DOHH2 (cell line): ENCODE results near the gene IKBIP.

Experiments
- H3F3A ChIP-seq: fragments of 200-600 bp; sonication (generic), shearing (Covaris generic); 2 replicates; pipeline ENCODE4 v1.6.0; 2016; ENCODE audit warnings: antibody characterized with exemption, mild to moderate bottlenecking; ENCODE audit not compliant: control insufficient read depth, insufficient read depth
- H3K27ac ChIP-seq: fragments of 200-600 bp; sonication (generic); 2 replicates; pipeline ENCODE4 v1.5.1; 2014; ENCODE audit warnings: low read depth, mild to moderate bottlenecking, low read length, moderate library complexity
- H3K27me3 ChIP-seq: fragments of 200-600 bp; sonication (generic); 2 replicates; pipeline ENCODE4 v1.6.1; 2014; ENCODE audit warnings: mild to moderate bottlenecking, low read length, mixed read lengths; ENCODE audit not compliant: control insufficient read depth
- H3K36me3 ChIP-seq: fragments of 200-600 bp; sonication (generic); 2 replicates; pipeline ENCODE4 v1.6.1; 2014; ENCODE audit warnings: mild to moderate bottlenecking, low read length, moderate library complexity, mixed read lengths; ENCODE audit not compliant: control insufficient read depth
- H3K4me1 ChIP-seq: fragments of 200-600 bp; sonication (generic); 2 replicates; pipeline ENCODE4 v1.6.1; 2014; ENCODE audit warnings: mild to moderate bottlenecking, low read length, mixed read lengths; ENCODE audit not compliant: control insufficient read depth
- H3K4me2 ChIP-seq: fragments of 200-600 bp; sonication (generic); 2 replicates; pipeline ENCODE4 v1.6.0; 2014; ENCODE audit warnings: mild to moderate bottlenecking, low read length, moderate library complexity
- H3K4me3 ChIP-seq: fragments of 200-600 bp; sonication (generic); 2 replicates; pipeline ENCODE4 v1.5.1; 2014; ENCODE audit warnings: mild to moderate bottlenecking, low read length, mixed read lengths
- H3K79me2 ChIP-seq: fragments of 200-600 bp; sonication (generic); 2 replicates; pipeline ENCODE4 v1.6.1; 2014; ENCODE audit warnings: mild to moderate bottlenecking, low read length, mixed read lengths; ENCODE audit not compliant: control insufficient read depth
- H3K9me2 ChIP-seq: fragments of 200-600 bp; sonication (generic); replicated peaks from 2 replicates; pipeline ENCODE4 v1.6.1; 2014; ENCODE audit warnings: mild to moderate bottlenecking, low read length, mixed read lengths; ENCODE audit not compliant: control insufficient read depth
- H3K9me3 ChIP-seq: fragments of 200-600 bp; sonication (generic); 2 replicates; pipeline ENCODE4 v1.6.1; 2014; ENCODE audit warnings: antibody characterized with exemption, low read length, mixed read lengths; ENCODE audit not compliant: control insufficient read depth, insufficient read depth
- H4K20me1 ChIP-seq: fragments of 200-600 bp; sonication (generic); 2 replicates; pipeline ENCODE4 v1.6.0; 2014; ENCODE audit warnings: low read depth, mild to moderate bottlenecking, antibody characterized with exemption, low read length, moderate library complexity; ENCODE audit not compliant: control insufficient read depth, insufficient read depth
- CTCF ChIP-seq: fragments of 200-600 bp; sonication (generic); IDR thresholded peaks from one replicate; pipeline ENCODE4 v1.5.1; 2014; ENCODE audit warnings: antibody characterized with exemption, mild to moderate bottlenecking, low read depth, low read length; ENCODE audit not compliant: poor library complexity, severe bottlenecking
- EZH2phosphoT487 ChIP-seq: fragments of 200-600 bp; sonication (generic); IDR thresholded peaks from 2 replicates; pipeline ENCODE4 v1.6.1; 2017; ENCODE audit warnings: borderline replicate concordance, mild to moderate bottlenecking, antibody characterized with exemption, low read length, moderate library complexity, mixed read lengths

The IKBIP gene

GRCh38 chr12:98587084-98587483 is 57.5 kb downstream of the IKBIP start:
- Histone ChIP-seq H3F3A (no peaks in the 10 kb centered on the region), H3K4me1 (peaks cover 5% of the 10 kb centered on the region; the same call in 1 of the 2 replicates), H3K27ac (no peak overlapping the region), H3K9me2 (no peaks in the 10 kb centered on the region), H3K4me3 (no peak overlapping the region), H3K79me2 (no peaks in the 10 kb centered on the region), H3K9me3 (no peaks in the 10 kb centered on the region), H4K20me1 (no peaks in the 10 kb centered on the region), H3K4me2 (no peak overlapping the region), H3K36me3 (no peaks in the 10 kb centered on the region), H3K27me3 (no peaks in the 10 kb centered on the region; the same call in 1 of the 2 replicates)
- TF ChIP-seq EZH2phosphoT487 (no peak), CTCF (no peak)

- Histone ChIP-seq H3F3A (no peaks in the 10 kb centered on the region), H3K9me3 (no peaks in the 10 kb centered on the region), H4K20me1 (no peaks in the 10 kb centered on the region), H3K4me1 (peaks cover 2% of the 10 kb centered on the region; the same call in 1 of the 2 replicates), H3K4me3 (no peak overlapping the region), H3K9me2 (no peaks in the 10 kb centered on the region), H3K27ac (no peak overlapping the region), H3K27me3 (peaks cover 5% of the 10 kb centered on the region), H3K4me2 (no peak overlapping the region), H3K36me3 (no peaks in the 10 kb centered on the region), H3K79me2 (no peaks in the 10 kb centered on the region)
- TF ChIP-seq CTCF (no peak), EZH2phosphoT487 (no peak)
Measured at GRCh38 chr12:98582093-98582492, 62.5 kb downstream of the IKBIP start.

GRCh38 chr12:98581101-98581500 is 63.5 kb downstream of the IKBIP start:
- no peak for TF ChIP-seq CTCF
- no peak overlapping the region for H3K4me3 ChIP-seq
- no peaks in the 10 kb centered on the region for H4K20me1 ChIP-seq
- H3K9me2 ChIP-seq, result no peaks in the 10 kb centered on the region
- no peaks in the 10 kb centered on the region for H3K4me1 ChIP-seq
- no peaks in the 10 kb centered on the region for H3F3A ChIP-seq
- H3K9me3 ChIP-seq, result no peaks in the 10 kb centered on the region
- H3K79me2 ChIP-seq, result no peaks in the 10 kb centered on the region
- H3K27me3 ChIP-seq, result peaks cover 5% of the 10 kb centered on the region
- no peak overlapping the region for H3K27ac ChIP-seq
- no peak overlapping the region for H3K4me2 ChIP-seq
- H3K36me3 ChIP-seq, result no peaks in the 10 kb centered on the region

- no peak overlapping the region for H3K4me2 ChIP-seq
- no peak overlapping the region for H3K4me3 ChIP-seq
- no peaks in the 10 kb centered on the region for H4K20me1 ChIP-seq
- H3K27ac ChIP-seq, result no peak overlapping the region
- TF ChIP-seq CTCF, result no peak
- TF ChIP-seq EZH2phosphoT487, result no peak
- no peaks in the 10 kb centered on the region for H3K36me3 ChIP-seq
- no peaks in the 10 kb centered on the region for H3F3A ChIP-seq
- no peaks in the 10 kb centered on the region for H3K4me1 ChIP-seq
- peaks cover 5% of the 10 kb centered on the region for H3K27me3 ChIP-seq
- H3K79me2 ChIP-seq, result no peaks in the 10 kb centered on the region
- no peaks in the 10 kb centered on the region for H3K9me3 ChIP-seq
- no peaks in the 10 kb centered on the region for H3K9me2 ChIP-seq
Measured at GRCh38 chr12:98580695-98581094, 63.9 kb downstream of the IKBIP start.
